ENCODE data around the gene SPIRE1.

SPIRE1 gene

GRCh38 chr18:12449051-12449785, 208.7 kb downstream of the SPIRE1 start:
- TF ChIP-seq EP300 (IDR thresholded peaks at IDR 0.05; ENCODE audit: borderline replicate concordance) (no peak), FOXM1 (IDR thresholded peaks at IDR 0.05; ENCODE audit: borderline replicate concordance, low read depth) (no peak), CEBPB (IDR thresholded peaks at IDR 0.05) (no peak), USF1 (IDR thresholded peaks at IDR 0.05) (no peak), YY1 (IDR thresholded peaks at IDR 0.05; ENCODE audit: low read depth) (no peak)

DNA sequence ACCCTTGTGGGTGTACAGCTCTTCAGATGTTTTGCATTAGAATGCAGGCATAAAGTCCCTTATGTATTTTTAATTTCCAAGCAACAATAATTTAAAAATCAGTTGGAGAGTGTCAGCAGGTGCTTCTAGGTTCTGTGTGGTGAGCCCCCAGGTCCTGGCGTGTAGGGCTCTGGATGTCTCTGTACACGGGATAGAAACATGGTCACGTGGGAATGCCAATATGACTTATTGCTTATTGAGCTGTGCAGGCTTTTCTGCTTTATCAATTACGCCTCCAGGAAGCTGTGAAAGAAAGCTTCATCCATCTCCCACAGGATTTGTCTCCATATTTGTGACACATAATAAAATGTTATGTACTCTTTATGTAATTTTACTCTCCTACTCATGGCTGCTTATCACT, 212.4 kb downstream of the SPIRE1 start:
- no peak for TF ChIP-seq NFIC (IDR thresholded peaks at IDR 0.05)
- TF ChIP-seq, protein P1, sequence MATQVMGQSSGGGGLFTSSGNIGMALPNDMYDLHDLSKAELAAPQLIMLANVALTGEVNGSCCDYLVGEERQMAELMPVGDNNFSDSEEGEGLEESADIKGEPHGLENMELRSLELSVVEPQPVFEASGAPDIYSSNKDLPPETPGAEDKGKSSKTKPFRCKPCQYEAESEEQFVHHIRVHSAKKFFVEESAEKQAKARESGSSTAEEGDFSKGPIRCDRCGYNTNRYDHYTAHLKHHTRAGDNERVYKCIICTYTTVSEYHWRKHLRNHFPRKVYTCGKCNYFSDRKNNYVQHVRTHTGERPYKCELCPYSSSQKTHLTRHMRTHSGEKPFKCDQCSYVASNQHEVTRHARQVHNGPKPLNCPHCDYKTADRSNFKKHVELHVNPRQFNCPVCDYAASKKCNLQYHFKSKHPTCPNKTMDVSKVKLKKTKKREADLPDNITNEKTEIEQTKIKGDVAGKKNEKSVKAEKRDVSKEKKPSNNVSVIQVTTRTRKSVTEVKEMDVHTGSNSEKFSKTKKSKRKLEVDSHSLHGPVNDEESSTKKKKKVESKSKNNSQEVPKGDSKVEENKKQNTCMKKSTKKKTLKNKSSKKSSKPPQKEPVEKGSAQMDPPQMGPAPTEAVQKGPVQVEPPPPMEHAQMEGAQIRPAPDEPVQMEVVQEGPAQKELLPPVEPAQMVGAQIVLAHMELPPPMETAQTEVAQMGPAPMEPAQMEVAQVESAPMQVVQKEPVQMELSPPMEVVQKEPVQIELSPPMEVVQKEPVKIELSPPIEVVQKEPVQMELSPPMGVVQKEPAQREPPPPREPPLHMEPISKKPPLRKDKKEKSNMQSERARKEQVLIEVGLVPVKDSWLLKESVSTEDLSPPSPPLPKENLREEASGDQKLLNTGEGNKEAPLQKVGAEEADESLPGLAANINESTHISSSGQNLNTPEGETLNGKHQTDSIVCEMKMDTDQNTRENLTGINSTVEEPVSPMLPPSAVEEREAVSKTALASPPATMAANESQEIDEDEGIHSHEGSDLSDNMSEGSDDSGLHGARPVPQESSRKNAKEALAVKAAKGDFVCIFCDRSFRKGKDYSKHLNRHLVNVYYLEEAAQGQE (IDR thresholded peaks at IDR 0.05; ENCODE audit: low read depth), result no peak
- no peak for TF ChIP-seq CREB1 (IDR thresholded peaks at IDR 0.05; ENCODE audit: low read depth)
- TF ChIP-seq RAD21 (IDR thresholded peaks at IDR 0.05; ENCODE audit: low read depth), result no peak
- no peak for TF ChIP-seq ZBTB7A (IDR thresholded peaks at IDR 0.05; ENCODE audit: low read depth)
- TF ChIP-seq FOXM1 (IDR thresholded peaks at IDR 0.05; ENCODE audit: borderline replicate concordance, low read depth), result no peak
- TF ChIP-seq MAX (IDR thresholded peaks at IDR 0.05), result no peak
- TF ChIP-seq USF1 (IDR thresholded peaks at IDR 0.05), result no peak
- no peak for TF ChIP-seq TEAD4 (IDR thresholded peaks at IDR 0.05)
- no peak for TF ChIP-seq EP300 (IDR thresholded peaks at IDR 0.05; ENCODE audit: borderline replicate concordance)
- TF ChIP-seq TAF1 (IDR thresholded peaks at IDR 0.05; ENCODE audit: low read depth), result no peak
- no peak for TF ChIP-seq EGR1 (IDR thresholded peaks at IDR 0.05)
- no peak for TF ChIP-seq YY1 (IDR thresholded peaks at IDR 0.05; ENCODE audit: low read depth)
- TF ChIP-seq CEBPB (IDR thresholded peaks at IDR 0.05), result no peak
- TF ChIP-seq TCF12 (IDR thresholded peaks at IDR 0.05; ENCODE audit: low read depth), result no peak

GRCh38 chr18:12443551-12443950, 214.4 kb downstream of the SPIRE1 start:
- TF ChIP-seq RAD21 (IDR thresholded peaks at IDR 0.05; ENCODE audit: low read depth) (no peak), TCF12 (IDR thresholded peaks at IDR 0.05; ENCODE audit: low read depth) (no peak), CEBPB (IDR thresholded peaks at IDR 0.05) (no peak), ZBTB7A (IDR thresholded peaks at IDR 0.05; ENCODE audit: low read depth) (no peak), TEAD4 (IDR thresholded peaks at IDR 0.05) (no peak), TAF1 (IDR thresholded peaks at IDR 0.05; ENCODE audit: low read depth) (no peak), CREB1 (IDR thresholded peaks at IDR 0.05; ENCODE audit: low read depth) (no peak), MAX (IDR thresholded peaks at IDR 0.05) (no peak), USF1 (IDR thresholded peaks at IDR 0.05) (no peak), YY1 (IDR thresholded peaks at IDR 0.05; ENCODE audit: low read depth) (no peak), EP300 (IDR thresholded peaks at IDR 0.05; ENCODE audit: borderline replicate concordance) (no peak), FOXM1 (IDR thresholded peaks at IDR 0.05; ENCODE audit: borderline replicate concordance, low read depth) (no peak)
- TF ChIP-seq, protein P1 (IDR thresholded peaks at IDR 0.05; ENCODE audit: low read depth), result no peak

GRCh38 chr18:12442946-12443345, 215.0 kb downstream of the SPIRE1 start:
- TF ChIP-seq FOXM1 (IDR thresholded peaks at IDR 0.05; ENCODE audit: borderline replicate concordance, low read depth) (no peak), CREB1 (IDR thresholded peaks at IDR 0.05; ENCODE audit: low read depth) (no peak)

GRCh38 chr18:12441475-12442034, 216.4 kb downstream of the SPIRE1 start:
- TF ChIP-seq USF1 (IDR thresholded peaks at IDR 0.05) (no peak), EP300 (IDR thresholded peaks at IDR 0.05; ENCODE audit: borderline replicate concordance) (no peak), CEBPB (IDR thresholded peaks at IDR 0.05) (no peak), RAD21 (IDR thresholded peaks at IDR 0.05; ENCODE audit: low read depth) (no peak), YY1 (IDR thresholded peaks at IDR 0.05; ENCODE audit: low read depth) (no peak), TEAD4 (IDR thresholded peaks at IDR 0.05) (no peak), TCF12 (IDR thresholded peaks at IDR 0.05; ENCODE audit: low read depth) (no peak), ZBTB7A (IDR thresholded peaks at IDR 0.05; ENCODE audit: low read depth) (no peak), FOXM1 (IDR thresholded peaks at IDR 0.05; ENCODE audit: borderline replicate concordance, low read depth) (no peak), CREB1 (IDR thresholded peaks at IDR 0.05; ENCODE audit: low read depth) (no peak), TAF1 (IDR thresholded peaks at IDR 0.05; ENCODE audit: low read depth) (no peak), EGR1 (IDR thresholded peaks at IDR 0.05) (no peak)

Measured in Ishikawa (cell line).